Measurements from ENCODE around the gene ENTR1.

GRCh38 chr9:136429075-136429628 is 18.7 kb upstream of the ENTR1 start:
- TF ChIP-seq EZH2 (optimal IDR thresholded peaks at IDR 0.05; ENCODE audit: low read depth, low read length) = no peak
- TF ChIP-seq CTCF (IDR thresholded peaks at IDR 0.05; ENCODE audit: low read length) = no peak
- TF ChIP-seq EZH2phosphoT487 (IDR thresholded peaks at IDR 0.05; ENCODE audit: low read length) = no peak
